MCF 10A (cell line): ENCODE measurements around the gene CALY. TPM values are rescaled to one million over a fixed set of nuclear protein-coding genes. Genes with fewer than 3 reads are reported as not detected.
A peak's percentile ranks its signal among the peaks of the same experiment; 100 is the strongest.

Source experiments
- BruUV-seq: library from RNA; stranded (reverse); fragments of 400-500 nt; replicated peaks from 2 replicates; lab custom pipeline; 2021; lab: Mats Ljungman, UMichigan
- CTCF ChIA-PET: fragments of 300-600 bp; sonication (Branson Sonifier 250); formaldehyde crosslinking; extraction: SDS; loops from one replicate; lab custom pipeline; 2021; ENCODE audit warnings: antibody characterized with exemption, inconsistent platforms; lab: Yijun Ruan, JAX
- POLR2A ChIA-PET: fragments of 300-600, 350-650 bp; sonication (Branson Sonifier 250); formaldehyde crosslinking; extraction: SDS; loops from one replicate; lab custom pipeline; 2020; ENCODE audit warnings: antibody characterized with exemption, inconsistent platforms; lab: Yijun Ruan, JAX
- DNase-seq: peaks from one replicate; pipeline ENCODE4 v3.0.0-alpha.2; 2018; ENCODE audit not compliant: unreplicated experiment
- H3K27ac Mint-ChIP-seq: one replicate; pipeline ENCODE4 v1.8.0; 2022; ENCODE audit warnings: mild to moderate bottlenecking, low read depth, mixed read lengths; ENCODE audit not compliant: unreplicated experiment
- H3K27me3 Mint-ChIP-seq: one replicate; pipeline ENCODE4 v1.8.0; 2022; ENCODE audit warnings: mixed read lengths; ENCODE audit not compliant: insufficient read depth, unreplicated experiment
- H3K36me3 Mint-ChIP-seq: one replicate; pipeline ENCODE4 v1.8.0; 2022; ENCODE audit warnings: mild to moderate bottlenecking, moderate library complexity, mixed read lengths; ENCODE audit not compliant: insufficient read depth, unreplicated experiment
- H3K4me1 Mint-ChIP-seq: one replicate; pipeline ENCODE4 v1.8.0; 2022; ENCODE audit warnings: mixed read lengths; ENCODE audit not compliant: insufficient read depth, unreplicated experiment
- H3K4me3 Mint-ChIP-seq: one replicate; pipeline ENCODE4 v1.8.0; 2022; ENCODE audit warnings: mild to moderate bottlenecking, moderate library complexity, mixed read lengths; ENCODE audit not compliant: unreplicated experiment
- H3K9me3 Mint-ChIP-seq: one replicate; pipeline ENCODE4 v1.8.0; 2022; ENCODE audit warnings: mixed read lengths; ENCODE audit not compliant: unreplicated experiment
- CTCF ChIP-seq: fragments of 200-600 bp; IDR thresholded peaks from one replicate; pipeline ENCODE4 v1.8.0; 2022; ENCODE audit warnings: antibody characterized with exemption, mild to moderate bottlenecking; ENCODE audit not compliant: unreplicated experiment
- intact Hi-C: fragments of 100-400 bp; cut with micrococcal nuclease; formaldehyde crosslinking; loops from 2 replicates; pipeline ENCODE4 v1.14.1; 2022
- total RNA-seq: library from RNA; stranded (reverse); gene quantifications from 2 replicates; pipeline ENCODE4 v1.2.3, GENCODE V29; 2022

Gene CALY
- total RNA-seq, 1 experiment from 2014 or later: not detected

- intact Hi-C loops: no loop called here
- Mint-ChIP-seq H3K27ac (peak overlapping the region; percentile 66), H3K9me3 (no peaks in the 10 kb centered on the region), H3K27me3 (no peaks in the 10 kb centered on the region), H3K4me1 (no peaks in the 10 kb centered on the region), H3K4me3 (no peak overlapping the region), H3K36me3 (peaks cover 79% of the 10 kb centered on the region)
- BruUV-seq: TSS peak; percentile 29
- CTCF ChIA-PET: interaction anchor here (0.5 to 0.9 kb wide), 3 partner anchors 8 to 448 kb away, joined by 3 to 4 read pairs (median 4); no protein-coding TSS in a partner anchor
- DNase-seq: no peak
- TF ChIP-seq CTCF: no peak
- POLR2A ChIA-PET: no interaction called here
Observed at GRCh38 chr10:133286366-133286765, 50.3 kb downstream of the CALY start.

- ChIA-PET CTCF (no interaction called here), POLR2A (no interaction called here)
- no TSS peak for BruUV-seq
- no peaks in the 10 kb centered on the region for H3K9me3 Mint-ChIP-seq
- H3K36me3 Mint-ChIP-seq: peaks cover 74% of the 10 kb centered on the region
- no peak overlapping the region for H3K4me3 Mint-ChIP-seq
- no peaks in the 10 kb centered on the region for H3K27me3 Mint-ChIP-seq
- no peak for TF ChIP-seq CTCF
- no peak overlapping the region for H3K27ac Mint-ChIP-seq
- DNase-seq: no peak
- H3K4me1 Mint-ChIP-seq: no peaks in the 10 kb centered on the region
- intact Hi-C loops: no loop called here
Observed at GRCh38 chr10:133285217-133285616, 51.5 kb downstream of the CALY start.

- BruUV-seq: no TSS peak
- DNase-seq: no peak
- Mint-ChIP-seq H3K36me3 (peaks cover 69% of the 10 kb centered on the region), H3K27me3 (no peaks in the 10 kb centered on the region), H3K4me3 (no peak overlapping the region), H3K9me3 (no peaks in the 10 kb centered on the region), H3K27ac (no peak overlapping the region), H3K4me1 (peaks cover under 1% of the 10 kb centered on the region)
- intact Hi-C loops: no loop called here
- CTCF ChIA-PET: interaction anchor here (0.5 to 0.7 kb wide), 3 partner anchors 9 to 330 kb away, joined by 3 read pairs; no protein-coding TSS in a partner anchor
- TF ChIP-seq CTCF: no peak
- POLR2A ChIA-PET: no interaction called here
Observed at GRCh38 chr10:133283931-133284330, 52.8 kb downstream of the CALY start.

- ChIA-PET CTCF (interaction anchor here (1.5 kb wide), 2 partner anchors 12 to 24 kb away, joined by 4 to 8 read pairs; no protein-coding TSS in a partner anchor), POLR2A (no interaction called here)
- H3K36me3 Mint-ChIP-seq: peaks cover 65% of the 10 kb centered on the region
- H3K4me3 Mint-ChIP-seq: no peak overlapping the region
- TF ChIP-seq CTCF: no peak
- H3K27ac Mint-ChIP-seq: no peak overlapping the region
- H3K9me3 Mint-ChIP-seq: no peaks in the 10 kb centered on the region
- peaks cover 11% of the 10 kb centered on the region for H3K4me1 Mint-ChIP-seq
- H3K27me3 Mint-ChIP-seq: no peaks in the 10 kb centered on the region
- BruUV-seq: no TSS peak
- no peak for DNase-seq
- intact Hi-C loops: no loop called here
Observed at GRCh38 chr10:133282846-133283390, 53.8 kb downstream of the CALY start.
